Measurements from ENCODE around the gene ZNF775. TPM values are rescaled to one million over a fixed set of nuclear protein-coding genes. Genes with fewer than 3 reads are reported as not detected.
A peak's percentile ranks its signal among the peaks of the same experiment; 100 is the strongest.

Gene ZNF775
- polyA plus RNA-seq, 1 experiment = 2.2 TPM

DNA sequence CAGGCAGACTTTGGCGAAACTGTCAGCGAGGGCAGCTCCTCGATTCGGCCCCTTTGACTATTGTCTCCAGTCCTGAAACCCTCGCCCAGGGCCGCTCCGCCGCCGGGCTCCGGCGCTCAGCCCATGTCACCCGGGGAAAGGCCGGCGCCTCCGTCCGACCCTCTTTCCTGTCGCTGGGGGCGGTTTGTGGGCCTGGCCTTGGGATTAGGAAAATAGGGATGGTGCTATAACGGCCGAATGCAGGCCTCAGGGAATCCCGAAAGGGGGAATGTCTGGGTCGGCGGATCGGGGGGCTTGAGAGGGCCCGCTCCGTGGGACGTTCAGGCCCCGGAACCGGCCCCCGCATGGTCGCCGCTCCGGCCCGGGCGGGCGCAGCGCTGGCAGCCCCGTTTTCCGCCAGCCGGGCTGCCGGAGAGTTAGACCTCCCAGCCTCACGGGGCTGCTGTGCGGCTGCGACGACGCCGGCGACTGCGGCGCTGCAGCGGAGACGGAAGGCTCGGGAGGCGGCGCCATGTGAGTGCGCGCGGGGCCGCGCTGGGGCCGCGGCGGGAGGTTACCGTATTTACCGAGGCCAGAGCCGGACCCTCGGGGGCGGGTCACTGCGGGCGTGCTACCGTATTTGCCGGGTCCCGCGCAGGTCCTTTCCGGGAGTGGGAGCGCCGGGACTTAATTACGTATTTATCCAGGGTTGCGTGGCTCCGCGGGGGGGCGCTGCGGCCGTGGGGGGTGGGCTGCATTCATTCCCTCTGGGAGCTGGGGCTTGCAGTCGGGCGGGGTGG, 25.9 kb downstream of the ZNF775 start:
- peak; percentile 61 for DNase-seq (ENCODE audit: low read depth, low spot score)

DNA sequence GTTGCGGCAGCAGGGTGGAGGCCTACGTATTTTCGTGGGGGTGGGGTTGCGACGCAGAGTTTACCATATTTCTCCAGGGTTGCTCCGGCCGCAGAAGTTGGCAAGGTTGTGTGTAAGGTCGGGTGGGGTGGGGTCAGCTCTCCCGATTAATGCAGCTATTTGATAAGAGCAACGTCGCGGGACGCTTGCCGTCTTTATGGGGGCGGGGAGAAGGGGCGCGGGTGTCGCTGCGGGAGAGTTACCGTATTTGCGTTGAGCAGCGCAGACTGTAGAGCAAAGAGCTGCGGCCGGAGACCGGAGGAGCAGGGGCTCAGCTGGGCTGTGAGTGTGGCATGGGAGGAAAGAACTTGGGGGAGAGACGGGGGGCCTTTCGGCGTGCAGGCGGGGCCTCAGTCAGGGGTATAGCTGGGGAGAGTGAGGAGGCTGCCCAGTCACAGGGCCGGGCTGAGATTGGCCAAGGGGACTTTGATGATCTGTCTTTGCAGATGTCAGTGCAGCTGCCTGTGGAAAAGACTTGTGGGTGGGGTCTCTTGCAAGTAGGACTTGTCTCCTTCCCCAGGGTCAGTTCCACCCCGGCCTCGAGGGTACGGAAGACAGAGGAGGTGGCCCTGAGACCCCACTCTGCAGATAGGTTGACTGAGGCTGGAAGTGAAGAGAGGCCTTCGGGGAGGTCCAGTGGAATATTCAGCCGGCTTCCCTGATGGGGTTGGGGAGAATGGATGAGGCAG, 26.6 kb downstream of the ZNF775 start:
- ChIA-PET POLR2A (interaction anchor here (0.9 to 1.7 kb wide), 3 partner anchors 17 to 66 kb away, joined by 3 to 7 read pairs (median 3); partner anchors contain the start of gene REPIN1), CTCF (interaction anchor here (0.8 to 2.5 kb wide), 6 partner anchors 14 to 56 kb away, joined by 3 to 9 read pairs (median 3); no protein-coding TSS in a partner anchor)

More for the DNA sequence above, 25.9 kb downstream of the ZNF775 start:
- H3K9me3 ChIP-seq (ENCODE audit: control insufficient read depth, insufficient read depth, low read length) = no peaks in the 10 kb centered on the region; the same call in 1 of the 2 replicates
- ChIA-PET POLR2A (interaction anchor here (0.6 to 1.7 kb wide), 5 partner anchors 16 to 65 kb away, joined by 3 to 7 read pairs (median 3); partner anchors contain the start of gene REPIN1), CTCF (interaction anchor here (0.8 to 2.5 kb wide), 6 partner anchors 13 to 56 kb away, joined by 3 to 9 read pairs (median 4); no protein-coding TSS in a partner anchor)
- H3K4me3 ChIP-seq (ENCODE audit: low read depth, low read length) = peak overlapping the region; percentile 68
- peak overlapping the region; percentile 73 for H3K27ac ChIP-seq (ENCODE audit: low read depth, low read length)
- H3K27me3 ChIP-seq (ENCODE audit: control insufficient read depth, insufficient read depth, low read length) = no peaks in the 10 kb centered on the region
- no peak; the same call in 1 of the 2 replicates for TF ChIP-seq CTCF (IDR thresholded peaks at IDR 0.05; ENCODE audit: low read depth, low read length)

DNA sequence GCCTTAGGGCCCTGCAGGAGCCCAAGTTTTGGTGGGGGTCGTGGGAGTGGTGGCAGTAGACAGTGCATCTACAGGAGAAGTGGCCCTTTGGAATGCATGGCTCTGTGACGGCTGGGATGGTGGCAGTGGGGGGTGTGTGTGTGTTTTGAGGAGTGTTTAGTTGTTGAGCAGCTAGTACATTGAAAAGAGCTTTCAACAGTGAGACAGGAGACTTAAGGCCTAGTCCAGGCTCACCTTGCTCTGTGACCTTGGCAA, 27.1 kb downstream of the ZNF775 start:
- Histone ChIP-seq H3K27me3 (ENCODE audit: control insufficient read depth, insufficient read depth, low read length) (no peaks in the 10 kb centered on the region), H3K27ac (ENCODE audit: low read depth, low read length) (peak overlapping the region; percentile 48), H3K4me3 (ENCODE audit: low read depth, low read length) (peak overlapping the region; percentile 68), H3K9me3 (ENCODE audit: control insufficient read depth, insufficient read depth, low read length) (no peaks in the 10 kb centered on the region; the same call in 1 of the 2 replicates)
- POLR2A ChIA-PET = interaction anchor here (0.9 to 1.7 kb wide), 3 partner anchors 17 to 66 kb away, joined by 3 to 7 read pairs (median 3); partner anchors contain the start of gene REPIN1
- DNase-seq (ENCODE audit: low read depth, low spot score) = no peak
- CTCF ChIA-PET = interaction anchor here (0.8 to 2.5 kb wide), 5 partner anchors 14 to 57 kb away, joined by 3 to 9 read pairs (median 3); no protein-coding TSS in a partner anchor
- TF ChIP-seq CTCF (IDR thresholded peaks at IDR 0.05; ENCODE audit: low read depth, low read length) = no peak

More for the DNA sequence above, 26.6 kb downstream of the ZNF775 start:
- Histone ChIP-seq H3K27me3 (ENCODE audit: control insufficient read depth, insufficient read depth, low read length) (no peaks in the 10 kb centered on the region), H3K27ac (ENCODE audit: low read depth, low read length) (peak overlapping the region; percentile 11), H3K4me3 (ENCODE audit: low read depth, low read length) (peak overlapping the region; percentile 68), H3K9me3 (ENCODE audit: control insufficient read depth, insufficient read depth, low read length) (no peaks in the 10 kb centered on the region; the same call in 1 of the 2 replicates)
- TF ChIP-seq CTCF (IDR thresholded peaks at IDR 0.05; ENCODE audit: low read depth, low read length) = no peak
- no peak for DNase-seq (ENCODE audit: low read depth, low spot score)

- no peak for TF ChIP-seq CTCF (IDR thresholded peaks at IDR 0.05; ENCODE audit: low read depth, low read length)
- H3K27ac ChIP-seq (ENCODE audit: low read depth, low read length) = peak overlapping the region; percentile 48
- ChIA-PET POLR2A (interaction anchor here (0.8 to 1.7 kb wide), 2 partner anchors 38 to 72 kb away, joined by 3 to 7 read pairs; partner anchors contain the start of gene REPIN1), CTCF (interaction anchor here (0.9 to 1.6 kb wide), 4 partner anchors 15 to 57 kb away, joined by 3 to 4 read pairs (median 3); no protein-coding TSS in a partner anchor)
- no peak for DNase-seq (ENCODE audit: low read depth, low spot score)
- H3K27me3 ChIP-seq (ENCODE audit: control insufficient read depth, insufficient read depth, low read length) = no peaks in the 10 kb centered on the region
- H3K9me3 ChIP-seq (ENCODE audit: control insufficient read depth, insufficient read depth, low read length) = no peaks in the 10 kb centered on the region; the same call in 1 of the 2 replicates
- H3K4me3 ChIP-seq (ENCODE audit: low read depth, low read length) = peak overlapping the region; percentile 68
Observed at GRCh38 chr7:150406567-150407421, 27.7 kb downstream of the ZNF775 start.
